ENCODE data around the gene FGD6.
"Not testable (repeated sequence)": the region's sequence is repeated elsewhere in the genome, so short reads cannot be mapped to it uniquely, and the experiment has no call there.

- not testable (repeated sequence) for TF ChIP-seq POLR2A, CTCF (IDR thresholded peaks at IDR 0.05)
Observed at GRCh38 chr12:95138031-95138430, 79.2 kb downstream of the FGD6 start.
